Nephron progenitor cell (in vitro differentiated cells): ENCODE data around the gene PDCD7.
"Not testable (repeated sequence)": the region's sequence is repeated elsewhere in the genome, so short reads cannot be mapped to it uniquely, and the experiment has no call there.

Experiments
- DNase-seq: peaks from one replicate; pipeline ENCODE4 v3.0.0; 2021
- H3K27ac Mint-ChIP-seq: 2 replicates; pipeline ENCODE4 v1.8.0; 2021; ENCODE audit warnings: mild to moderate bottlenecking, moderate library complexity, mixed read lengths
- H3K27me3 Mint-ChIP-seq: 2 replicates; pipeline ENCODE4 v1.8.0; 2021; ENCODE audit warnings: mild to moderate bottlenecking, low read depth, mixed read lengths; ENCODE audit not compliant: poor library complexity
- H3K36me3 Mint-ChIP-seq: 2 replicates; pipeline ENCODE4 v1.8.0; 2021; ENCODE audit warnings: low read depth, mixed read lengths
- H3K4me1 Mint-ChIP-seq: 2 replicates; pipeline ENCODE4 v1.8.0; 2021; ENCODE audit warnings: mixed read lengths
- H3K4me3 Mint-ChIP-seq: 2 replicates; pipeline ENCODE4 v1.8.0; 2021; ENCODE audit warnings: mild to moderate bottlenecking, moderate library complexity, mixed read lengths
- H3K9me3 Mint-ChIP-seq: 2 replicates; pipeline ENCODE4 v1.8.0; 2021; ENCODE audit warnings: mild to moderate bottlenecking, moderate library complexity, mixed read lengths
- CTCF ChIP-seq: fragments of 200-600 bp; sonication (generic); IDR thresholded peaks from 2 replicates; pipeline ENCODE4 v1.5.0; 2021; ENCODE audit warnings: antibody characterized with exemption

The PDCD7 gene

DNA sequence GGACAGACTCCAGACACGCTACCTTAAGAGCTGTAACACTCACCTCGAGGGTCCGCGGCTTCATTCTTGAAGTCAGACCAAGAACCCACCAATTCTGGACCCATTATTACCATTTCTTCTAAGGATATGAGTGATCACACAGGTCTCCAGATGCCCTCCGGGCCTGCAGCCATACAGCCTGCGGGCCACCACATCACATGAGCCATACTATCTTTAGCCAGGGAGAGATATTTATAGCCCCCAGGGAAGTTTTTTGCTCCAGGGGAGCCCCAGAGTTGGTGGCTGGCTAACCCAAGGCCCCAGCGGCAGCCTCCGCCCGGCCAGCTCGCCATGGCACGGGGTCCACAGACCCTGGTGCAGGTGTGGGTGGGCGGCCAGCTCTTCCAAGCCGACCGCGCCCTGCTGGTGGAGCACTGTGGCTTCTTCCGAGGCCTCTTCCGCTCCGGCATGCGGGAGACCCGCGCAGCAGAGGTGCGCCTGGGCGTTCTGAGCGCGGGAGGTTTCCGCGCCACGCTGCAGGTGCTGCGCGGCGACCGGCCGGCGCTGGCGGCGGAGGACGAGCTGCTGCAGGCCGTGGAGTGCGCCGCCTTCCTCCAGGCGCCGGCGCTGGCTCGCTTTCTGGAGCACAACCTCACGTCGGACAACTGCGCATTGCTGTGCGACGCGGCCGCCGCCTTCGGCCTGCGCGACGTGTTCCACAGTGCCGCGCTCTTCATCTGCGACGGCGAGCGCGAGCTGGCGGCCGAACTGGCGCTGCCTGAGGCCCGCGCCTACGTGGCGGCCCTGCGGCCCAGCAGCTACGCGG is 56.9 kb downstream of the PDCD7 start, which contains the start of gene KBTBD13:
Gene KBTBD13, plus strand, starts transcription at position 261 of the 805 bp plus-strand sequence. Its CDS starts 70 bp downstream, at position 331.
- Mint-ChIP-seq H3K9me3 (peaks cover 18% of the 10 kb centered on the region), H3K27ac (peak within 1 kb of the TSS; percentile 95), H3K27me3 (peaks cover 28% of the 10 kb centered on the region), H3K36me3 (no peaks in the 10 kb centered on the region), H3K4me3 (no peak within 1 kb of the TSS), H3K4me1 (peaks cover 48% of the 10 kb centered on the region)
- no peak for DNase-seq
- TF ChIP-seq CTCF, result no peak

DNA sequence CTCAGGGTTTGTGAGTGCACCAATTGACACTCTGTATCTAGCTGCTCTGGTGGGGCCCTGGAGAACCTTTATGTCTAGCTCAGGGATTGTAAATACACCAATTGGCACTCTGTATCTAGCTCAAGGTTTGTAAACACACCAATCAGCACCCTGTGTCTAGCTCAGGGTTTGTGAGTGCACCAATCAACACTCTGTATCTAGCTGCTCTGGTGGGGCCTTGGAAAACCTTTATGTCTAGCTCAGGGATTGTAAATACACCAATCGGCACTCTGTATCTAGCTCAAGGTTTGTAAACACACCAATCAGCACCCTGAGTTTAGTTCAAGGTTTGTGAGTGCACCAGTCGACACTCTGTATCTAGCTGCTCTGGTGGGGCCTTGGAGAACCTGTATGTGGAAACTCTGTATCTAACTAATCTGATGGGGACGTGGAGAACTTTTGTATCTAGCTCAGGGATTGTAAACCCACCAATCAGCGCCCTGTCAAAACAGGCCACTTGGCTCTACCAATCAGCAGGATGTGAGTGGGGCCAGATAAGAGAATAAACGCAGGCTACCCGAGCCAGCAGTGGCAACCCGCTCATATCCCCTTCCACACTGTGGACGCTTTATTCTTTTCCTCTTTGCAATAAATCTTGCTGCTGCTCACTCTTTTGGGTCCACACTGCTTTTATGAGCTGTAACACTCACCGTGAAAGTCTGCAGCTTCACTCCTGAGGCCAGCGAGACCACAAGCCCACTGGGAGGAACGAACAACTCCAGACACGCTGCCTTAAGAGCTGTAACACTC is 57.8 kb downstream of the PDCD7 start:
- H3K36me3 Mint-ChIP-seq, DNase-seq, H3K4me3 Mint-ChIP-seq: not testable (repeated sequence)
- H3K27me3 Mint-ChIP-seq, result peaks cover 28% of the 10 kb centered on the region
- peak overlapping the region; percentile 95 for H3K27ac Mint-ChIP-seq
- H3K4me1 Mint-ChIP-seq, result peaks cover 48% of the 10 kb centered on the region
- peaks cover 18% of the 10 kb centered on the region for H3K9me3 Mint-ChIP-seq

- not testable (repeated sequence) for H3K4me3 Mint-ChIP-seq, H3K36me3 Mint-ChIP-seq, DNase-seq, H3K27ac Mint-ChIP-seq
- Mint-ChIP-seq H3K9me3 (peaks cover 18% of the 10 kb centered on the region), H3K4me1 (peaks cover 54% of the 10 kb centered on the region), H3K27me3 (peaks cover 26% of the 10 kb centered on the region)
These were observed 58.7 kb downstream of the PDCD7 start for GRCh38 chr15:65074946-65075345.

DNA sequence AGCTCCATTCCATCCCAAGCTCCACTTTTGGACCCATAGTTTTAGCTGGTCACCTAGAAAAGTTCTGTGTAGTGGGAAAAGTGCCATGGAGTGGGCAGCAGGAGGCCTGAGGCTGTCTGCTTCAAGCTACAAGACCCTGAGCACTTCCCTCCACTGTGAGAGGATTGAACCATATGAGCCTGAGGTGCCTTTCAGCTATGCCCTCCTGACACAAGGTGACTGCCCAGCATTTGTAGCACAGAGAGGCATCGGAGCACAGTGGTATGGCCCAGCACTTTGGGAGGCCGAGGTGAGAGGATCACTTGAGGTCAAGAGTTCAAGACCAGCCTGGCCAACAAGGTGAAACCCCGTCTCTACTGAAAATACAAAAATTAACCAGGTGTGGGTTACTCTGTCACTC is 61.0 kb downstream of the PDCD7 start:
- H3K4me1 Mint-ChIP-seq, result peaks cover 54% of the 10 kb centered on the region
- H3K27ac Mint-ChIP-seq, result no peak overlapping the region
- no peak for DNase-seq
- H3K9me3 Mint-ChIP-seq, result peaks cover 18% of the 10 kb centered on the region
- H3K36me3 Mint-ChIP-seq, result no peaks in the 10 kb centered on the region
- H3K27me3 Mint-ChIP-seq, result peaks cover 15% of the 10 kb centered on the region
- no peak overlapping the region for H3K4me3 Mint-ChIP-seq
- TF ChIP-seq CTCF, result no peak

DNA sequence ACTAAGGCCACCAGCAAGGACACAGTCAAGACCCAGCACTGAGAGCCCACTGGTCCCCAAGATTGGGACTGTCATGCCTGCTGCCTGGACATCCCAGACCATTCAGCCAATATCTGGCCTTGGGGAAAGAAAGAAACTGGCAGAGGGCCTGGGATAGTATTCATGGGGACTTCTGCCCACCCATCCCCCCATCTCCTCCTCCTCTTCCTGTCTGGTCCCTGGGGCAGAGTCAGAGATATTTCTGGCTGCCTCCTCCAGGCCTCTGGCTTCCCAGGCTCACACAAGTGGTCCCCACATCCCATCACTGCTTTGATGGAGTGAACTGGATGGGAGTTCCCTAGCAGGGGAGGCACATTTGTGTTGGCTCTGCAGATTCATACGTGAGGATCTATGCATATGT is 61.6 kb downstream of the PDCD7 start:
- Mint-ChIP-seq H3K4me3 (no peak overlapping the region), H3K27me3 (peaks cover 15% of the 10 kb centered on the region), H3K9me3 (peaks cover 18% of the 10 kb centered on the region), H3K27ac (no peak overlapping the region), H3K4me1 (peaks cover 58% of the 10 kb centered on the region), H3K36me3 (no peaks in the 10 kb centered on the region)
- DNase-seq, result no peak
- TF ChIP-seq CTCF, result no peak

GRCh38 chr15:65071381-65071811 is 62.2 kb downstream of the PDCD7 start:
- Mint-ChIP-seq H3K4me3 (no peak overlapping the region), H3K27ac (no peak overlapping the region), H3K4me1 (peaks cover 61% of the 10 kb centered on the region), H3K9me3 (peaks cover 16% of the 10 kb centered on the region), H3K27me3 (peaks cover 15% of the 10 kb centered on the region), H3K36me3 (no peaks in the 10 kb centered on the region)
- no peak for TF ChIP-seq CTCF
- peak; percentile 32 for DNase-seq
